HCT116 (cell line): ENCODE results near the gene UPF3B.

ENCODE experiments used
- CTCF ChIP-seq, 3 experiments: fragments of 200-600 bp in 1 of 3; sonication (generic) in 1 of 3; IDR thresholded peaks in 2 of 3; conservative IDR thresholded peaks in 1 of 3; 2 replicates each; pipeline ENCODE4 v1.5.1; 2012 to 2017; ENCODE audit warnings: low read depth in 2 of 3, low read length in 2 of 3, antibody characterized with exemption in 1 of 3, borderline replicate concordance in 1 of 3, control low read depth in 1 of 3, mild to moderate bottlenecking in 1 of 3, mixed read lengths in 1 of 3, mixed run types in 1 of 3, moderate library complexity in 1 of 3; ENCODE audit not compliant: insufficient read depth in 1 of 3
- POLR2A ChIP-seq: IDR thresholded peaks from 2 replicates; pipeline ENCODE4 v1.7.0; 2011; ENCODE audit warnings: borderline replicate concordance; ENCODE audit not compliant: insufficient read depth, insufficient read length; ENCODE audit errors: extremely low read depth
- POLR2AphosphoS5 ChIP-seq: IDR thresholded peaks from 2 replicates; pipeline ENCODE4 v1.6.1; 2011; ENCODE audit warnings: mild to moderate bottlenecking, low read depth, low read length, moderate library complexity
- TCF7L2 ChIP-seq: IDR thresholded peaks from 2 replicates; pipeline ENCODE4 v1.7.0; 2011; ENCODE audit warnings: borderline replicate concordance, inconsistent platforms; ENCODE audit not compliant: insufficient read depth, insufficient read length; ENCODE audit errors: extremely low read depth
- ZNF274 ChIP-seq: fragments of 200-500 bp; sonication (Bioruptor generic); IDR thresholded peaks from 2 replicates; pipeline ENCODE4 v1.6.1; 2014; ENCODE audit warnings: mild to moderate bottlenecking, low read depth, low read length, inconsistent platforms

GRCh38 chrX:119826399-119826959, 26.3 kb downstream of the UPF3B start:
- TF ChIP-seq CTCF (IDR thresholded peaks at IDR 0.05 in 2 of 3, conservative IDR thresholded peaks at IDR 0.05 in 1 of 3; ENCODE audit: borderline replicate concordance in 1 of 3, insufficient read depth in 1 of 3, low read depth in 2 of 3, low read length in 2 of 3) (no peak), TCF7L2 (no peak), ZNF274 (no peak), POLR2AphosphoS5 (no peak), POLR2A (no peak)
